ENCODE measurements around the gene PLAC1.

DNA sequence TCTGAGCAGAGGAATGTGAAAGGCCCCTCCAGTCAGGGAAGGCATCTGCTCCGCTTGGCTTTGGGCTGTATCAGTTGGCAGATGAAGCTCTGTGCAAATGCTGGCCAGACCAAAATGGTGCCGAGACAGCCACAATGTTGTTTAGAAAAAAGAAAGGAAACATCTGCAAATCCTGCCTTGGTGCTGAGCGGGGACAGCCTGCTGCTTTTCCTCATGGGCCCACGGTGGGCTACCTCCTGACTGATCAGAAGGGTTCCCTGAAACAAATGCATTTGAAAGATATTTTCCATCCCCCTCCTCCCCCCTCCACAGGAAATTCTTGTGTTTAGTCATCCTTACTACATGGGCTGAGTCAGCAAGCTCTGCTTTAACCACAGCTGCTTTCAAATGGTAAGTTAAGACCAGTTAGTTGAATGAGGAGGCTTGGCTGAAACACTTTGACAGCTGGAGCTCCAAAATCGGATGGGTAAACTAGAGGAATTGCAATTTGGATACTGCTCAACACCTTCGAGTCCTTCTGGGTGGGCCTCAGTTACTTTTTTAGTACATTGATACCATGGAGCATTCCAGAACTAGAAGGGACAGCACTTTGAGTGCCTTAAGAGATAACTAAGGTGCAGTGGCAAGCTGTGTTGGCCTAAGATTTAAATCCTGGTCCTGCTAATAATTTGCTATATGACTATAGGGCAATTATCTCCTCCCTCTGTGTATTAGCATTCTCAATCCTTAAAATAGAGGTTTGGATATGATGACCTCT is 36.0 kb downstream of the PLAC1 start:
- TF ChIP-seq POLR2A (IDR thresholded peaks at IDR 0.05) = no peak
- TF ChIP-seq, protein P1, sequence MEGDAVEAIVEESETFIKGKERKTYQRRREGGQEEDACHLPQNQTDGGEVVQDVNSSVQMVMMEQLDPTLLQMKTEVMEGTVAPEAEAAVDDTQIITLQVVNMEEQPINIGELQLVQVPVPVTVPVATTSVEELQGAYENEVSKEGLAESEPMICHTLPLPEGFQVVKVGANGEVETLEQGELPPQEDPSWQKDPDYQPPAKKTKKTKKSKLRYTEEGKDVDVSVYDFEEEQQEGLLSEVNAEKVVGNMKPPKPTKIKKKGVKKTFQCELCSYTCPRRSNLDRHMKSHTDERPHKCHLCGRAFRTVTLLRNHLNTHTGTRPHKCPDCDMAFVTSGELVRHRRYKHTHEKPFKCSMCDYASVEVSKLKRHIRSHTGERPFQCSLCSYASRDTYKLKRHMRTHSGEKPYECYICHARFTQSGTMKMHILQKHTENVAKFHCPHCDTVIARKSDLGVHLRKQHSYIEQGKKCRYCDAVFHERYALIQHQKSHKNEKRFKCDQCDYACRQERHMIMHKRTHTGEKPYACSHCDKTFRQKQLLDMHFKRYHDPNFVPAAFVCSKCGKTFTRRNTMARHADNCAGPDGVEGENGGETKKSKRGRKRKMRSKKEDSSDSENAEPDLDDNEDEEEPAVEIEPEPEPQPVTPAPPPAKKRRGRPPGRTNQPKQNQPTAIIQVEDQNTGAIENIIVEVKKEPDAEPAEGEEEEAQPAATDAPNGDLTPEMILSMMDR (IDR thresholded peaks at IDR 0.05) = no peak
